ENCODE results near the gene PCED1B.
"Not testable (repeated sequence)": the region's sequence is repeated elsewhere in the genome, so short reads cannot be mapped to it uniquely, and the experiment has no call there.

PCED1B gene

DNA sequence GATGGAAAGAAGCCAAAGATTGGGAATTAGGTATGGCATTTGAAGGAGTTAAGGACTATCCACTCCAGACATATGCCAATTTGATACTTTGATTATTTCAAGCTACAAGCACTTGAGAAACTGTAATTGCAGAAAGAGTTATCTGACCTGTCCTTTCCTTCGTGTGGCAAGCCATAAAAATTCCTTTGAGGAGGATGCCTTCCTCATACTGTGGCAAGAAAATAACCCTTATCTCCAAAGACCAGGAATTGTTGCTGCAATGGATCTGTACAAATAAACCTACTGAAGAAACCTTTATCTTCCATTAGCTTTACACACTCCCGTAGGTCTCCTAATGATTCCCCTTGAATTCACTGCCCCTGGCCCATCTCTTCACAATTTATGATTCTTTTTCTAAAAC is 165.4 kb downstream of the PCED1B start:
- DNase-seq = no peak

DNA sequence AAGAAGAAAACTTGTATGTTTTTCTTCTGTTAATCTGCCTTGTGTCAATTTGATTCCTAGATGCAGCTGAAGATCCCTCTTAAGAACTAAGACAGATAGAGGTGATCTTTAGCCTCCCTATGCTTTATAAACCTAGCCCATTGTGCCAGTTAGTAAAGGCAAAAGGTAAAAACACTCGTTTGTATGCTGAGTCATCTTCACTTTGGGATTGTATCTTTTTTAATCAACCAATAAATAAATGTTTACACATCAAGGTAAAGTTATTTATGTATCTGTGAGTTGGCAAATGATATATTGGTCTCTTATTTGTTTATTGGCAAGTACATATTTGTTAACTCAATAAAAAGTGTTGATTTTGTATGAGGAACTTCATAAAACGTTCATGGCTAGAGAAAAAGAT is 166.2 kb downstream of the PCED1B start:
- DNase-seq = no peak

DNA sequence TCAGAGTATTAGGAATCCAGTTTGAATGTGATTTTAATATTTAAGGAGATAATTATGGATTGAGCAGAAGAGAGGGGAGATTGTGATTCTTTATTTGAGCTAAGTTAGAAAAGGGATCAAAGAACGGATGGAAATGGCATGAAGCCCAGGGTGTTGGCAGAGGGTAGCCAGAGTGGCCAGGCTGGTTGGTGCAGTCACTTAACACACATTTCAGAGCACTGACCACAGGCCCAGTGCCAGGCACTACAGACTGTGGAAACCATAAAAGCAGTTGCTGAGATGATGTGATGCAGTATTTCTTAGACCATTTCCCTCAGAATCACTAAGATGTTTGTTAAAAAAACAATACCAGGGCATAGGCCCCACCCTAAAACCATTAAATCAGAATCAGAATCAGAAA is 168.0 kb downstream of the PCED1B start:
- no peak for DNase-seq

DNA sequence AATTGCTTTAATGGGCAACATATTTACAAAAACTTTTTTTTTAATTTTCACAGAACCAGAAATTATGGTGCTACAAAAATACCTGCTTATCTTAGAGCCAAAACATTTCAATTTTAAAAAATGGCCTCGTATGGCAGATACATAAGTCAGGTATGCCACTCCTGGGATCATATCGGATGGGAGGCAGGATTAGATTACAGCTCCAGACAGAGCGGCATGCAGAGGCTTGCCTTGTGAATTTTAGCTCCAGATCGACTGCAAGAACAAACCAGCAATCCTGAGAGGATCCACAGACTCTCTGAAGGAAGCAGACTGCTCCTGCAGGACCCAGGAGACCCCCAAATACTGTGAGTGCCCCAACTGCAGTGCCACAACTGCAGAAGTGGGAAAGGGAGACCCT is 169.7 kb downstream of the PCED1B start:
- no peak for DNase-seq

DNA sequence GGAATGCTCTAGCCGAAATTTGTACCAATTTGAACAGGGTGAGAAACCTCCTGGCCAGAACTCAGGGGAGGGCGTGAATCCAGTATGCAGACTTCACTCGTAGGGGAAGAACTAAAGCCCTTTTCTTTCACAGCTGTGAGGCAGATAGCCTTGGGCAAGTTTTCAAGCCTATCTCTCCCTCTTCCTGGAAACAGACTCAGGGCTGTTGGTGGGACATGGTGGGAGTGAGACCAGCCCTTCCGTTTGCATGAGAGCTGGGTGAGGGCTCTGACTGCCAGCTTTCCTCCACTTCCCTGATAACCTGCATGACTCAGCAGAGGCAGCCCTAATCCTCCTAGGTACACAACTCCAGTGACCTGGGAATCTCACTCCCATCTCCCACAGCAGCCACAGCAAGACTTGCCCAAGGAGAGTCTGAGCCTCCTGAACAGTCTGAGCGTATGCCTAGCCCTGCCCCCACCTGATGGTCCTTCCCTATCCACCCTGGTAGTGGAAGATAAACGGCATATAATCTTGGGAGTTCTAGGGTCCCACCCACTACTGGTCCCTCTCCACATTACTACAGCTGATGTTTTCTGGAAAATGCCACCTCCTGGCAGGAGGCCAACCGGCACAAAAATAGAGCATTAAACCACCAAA is 170.4 kb downstream of the PCED1B start:
- no peak for DNase-seq

DNA sequence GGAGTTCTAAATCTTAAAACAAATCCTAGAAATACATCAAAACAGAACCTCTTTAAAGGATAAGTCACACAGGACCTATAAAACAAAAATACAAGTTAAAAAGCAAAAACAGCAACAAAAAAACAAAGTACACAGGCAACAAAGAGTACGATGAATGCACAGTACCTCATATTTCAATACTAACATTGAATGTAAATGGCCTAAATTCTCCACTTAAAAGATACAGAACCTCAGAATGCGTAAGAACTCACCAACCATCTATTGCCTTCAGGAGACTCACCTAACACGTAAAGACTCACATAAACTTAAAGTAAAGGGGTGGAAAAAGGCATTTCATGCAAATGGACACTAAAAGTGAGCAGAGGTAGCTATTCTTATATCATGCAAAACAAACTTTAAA is 172.5 kb downstream of the PCED1B start:
- no peak for DNase-seq

DNA sequence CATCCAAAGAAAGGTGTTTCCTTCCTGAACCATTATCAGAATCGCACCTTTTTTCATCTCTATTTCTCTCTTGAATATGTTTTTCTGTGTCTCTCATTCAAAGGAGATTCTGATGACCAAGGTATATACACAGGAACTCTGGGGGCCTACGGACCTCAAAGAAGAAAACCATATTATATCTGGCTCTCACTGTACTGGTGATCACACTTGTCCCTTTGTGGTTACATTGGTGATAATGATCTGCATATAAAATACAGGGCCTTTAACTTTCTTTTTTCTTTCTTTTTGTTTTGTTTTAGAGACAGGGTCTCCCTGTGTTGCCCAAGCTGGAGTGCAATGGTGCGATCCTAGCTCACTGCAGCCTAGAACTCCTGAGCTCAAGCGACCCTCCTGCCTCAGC is 185.5 kb downstream of the PCED1B start:
- DNase-seq = no peak

DNA sequence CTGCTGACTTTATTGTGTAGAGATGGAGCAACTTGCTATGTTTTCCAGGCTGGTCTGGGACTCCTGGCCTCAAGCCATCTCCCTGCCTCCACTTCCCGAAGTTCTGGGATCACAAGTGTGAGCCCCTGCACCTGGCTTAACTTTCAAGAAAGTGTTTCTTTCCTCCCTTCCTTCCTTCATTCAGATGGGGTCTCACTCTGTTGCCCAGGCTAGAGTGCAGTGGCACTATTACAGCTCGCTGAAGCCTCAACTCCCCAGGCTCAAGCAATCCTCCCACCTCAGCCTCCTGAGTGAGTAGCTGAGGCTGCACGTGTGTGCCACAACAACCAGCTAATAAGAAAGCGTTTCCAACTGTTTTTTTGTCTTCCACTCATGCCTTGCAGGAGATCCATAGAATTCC is 186.0 kb downstream of the PCED1B start:
- no peak for DNase-seq

DNA sequence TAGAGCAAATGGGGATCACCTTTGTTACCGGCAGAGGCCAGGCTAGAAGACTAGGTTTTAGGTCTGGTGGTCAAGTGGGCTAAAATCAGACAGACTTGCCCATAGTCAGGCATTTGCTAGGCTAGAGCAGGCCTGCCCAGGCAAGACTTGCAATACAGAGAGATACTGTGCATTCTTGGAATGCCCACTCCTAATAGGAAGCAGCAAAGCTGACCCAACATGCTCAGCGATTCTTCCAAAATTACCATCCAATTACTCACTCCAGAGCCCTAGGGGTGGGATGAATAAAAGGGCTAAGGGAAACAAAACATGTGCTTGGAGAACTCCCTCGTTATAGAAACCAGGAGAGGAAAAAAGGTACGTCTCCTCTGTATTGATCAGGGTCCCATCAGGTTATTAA is 188.2 kb downstream of the PCED1B start:
- no peak for DNase-seq

DNA sequence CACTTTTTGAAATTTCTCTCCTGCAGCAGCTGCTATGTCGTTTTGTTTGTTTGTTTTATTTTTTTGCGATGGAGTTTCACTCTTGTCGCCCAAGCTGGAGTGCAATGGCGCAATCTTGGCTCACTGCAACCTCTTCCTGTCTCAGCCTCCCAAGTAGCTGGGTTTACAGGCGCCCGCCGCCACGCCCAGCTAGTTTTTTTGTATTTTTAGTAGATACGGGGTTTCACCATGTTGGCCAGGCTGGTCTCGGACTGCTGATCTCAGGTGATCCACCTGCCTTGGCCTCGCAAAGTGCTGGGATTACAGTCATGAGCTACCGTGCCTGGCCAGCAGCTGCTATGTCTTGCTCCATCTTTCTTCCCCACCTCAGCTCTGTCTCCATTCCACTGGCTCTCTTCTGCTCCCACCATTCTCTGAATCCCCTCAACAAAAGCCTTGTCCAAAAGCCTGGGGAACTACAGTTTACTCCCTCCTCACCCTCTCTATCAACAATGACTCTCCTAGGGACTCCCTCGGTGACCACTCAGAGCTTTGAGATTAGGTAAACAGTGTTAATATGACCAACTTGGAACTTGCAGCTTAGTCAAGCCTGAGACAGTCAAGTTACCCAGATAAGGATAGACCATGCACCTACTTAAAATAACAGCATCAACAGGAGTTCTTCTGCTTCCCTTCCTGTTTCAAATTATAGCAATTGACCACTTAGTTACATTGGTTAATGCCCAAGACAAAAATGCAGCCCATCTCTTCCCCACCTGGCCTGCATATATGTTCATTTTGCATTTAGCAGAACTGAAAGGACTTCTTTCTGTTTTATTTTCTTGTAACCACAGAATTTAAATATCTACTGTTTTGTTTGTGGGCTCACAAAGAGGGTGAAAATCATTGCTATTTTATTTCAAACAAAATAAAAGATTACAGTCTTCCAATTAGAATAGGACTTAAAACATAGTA is 189.4 kb downstream of the PCED1B start:
- no peak for DNase-seq

DNA sequence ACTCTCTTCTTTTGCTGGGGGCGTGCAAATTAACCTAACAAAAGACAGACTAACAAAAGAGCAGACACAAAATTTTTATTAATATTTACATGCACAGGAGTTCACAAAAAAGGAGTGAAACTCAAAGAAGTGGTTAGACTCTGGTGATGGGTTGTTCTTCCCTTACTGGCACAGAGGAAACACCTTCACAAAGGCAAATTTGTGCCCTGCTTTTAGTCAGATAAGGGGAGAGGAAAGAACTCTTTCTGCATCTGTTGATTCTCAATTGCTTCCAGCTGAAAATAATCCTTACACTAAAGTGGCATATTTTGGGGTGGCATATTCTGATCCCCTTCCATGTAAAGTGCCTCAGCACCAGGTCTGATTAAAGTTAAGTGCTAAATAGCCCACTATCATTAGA is 190.5 kb downstream of the PCED1B start:
- no peak for DNase-seq

DNA sequence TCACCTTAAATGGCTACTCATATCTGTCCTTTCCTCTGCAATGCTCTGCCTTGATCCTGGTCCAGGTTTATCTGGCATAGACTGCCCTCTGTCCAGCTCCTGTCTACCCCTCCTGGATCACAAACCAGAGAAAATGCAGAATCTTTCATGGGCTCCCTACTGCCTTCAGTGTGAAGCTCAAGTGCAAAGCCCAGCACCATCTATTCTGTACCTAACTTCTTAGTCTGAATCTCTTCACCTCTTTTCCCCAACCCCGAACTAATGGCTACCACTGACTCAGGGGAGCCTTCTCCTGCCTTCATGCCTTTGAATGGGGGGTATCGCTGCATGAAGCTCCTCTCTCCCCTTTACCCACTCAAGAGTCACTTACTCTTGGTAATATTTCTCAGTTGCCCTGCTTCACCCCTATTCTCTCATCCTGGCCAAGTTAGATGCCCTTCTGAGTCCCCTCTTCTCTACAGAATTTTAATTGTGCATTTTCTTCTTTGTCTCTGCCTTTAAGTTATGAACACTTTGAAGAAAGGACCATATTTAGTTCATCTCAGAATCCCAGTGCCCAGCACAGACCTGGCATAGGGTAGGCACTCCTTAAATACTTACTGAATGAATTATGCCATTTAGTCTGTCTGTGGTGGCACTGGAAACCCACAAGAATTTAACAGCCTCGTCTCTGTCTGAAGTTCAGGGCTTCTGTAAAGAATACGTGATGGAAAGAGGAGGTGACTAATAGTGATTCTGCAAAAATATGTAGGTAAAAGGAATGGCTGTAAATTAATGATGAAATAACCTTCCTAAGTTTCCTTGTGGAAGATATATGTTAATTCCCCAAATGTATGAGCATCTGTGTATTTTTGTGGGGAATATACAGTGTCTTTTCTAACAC is 191.6 kb downstream of the PCED1B start:
- DNase-seq = peak; percentile 32 to 35

DNA sequence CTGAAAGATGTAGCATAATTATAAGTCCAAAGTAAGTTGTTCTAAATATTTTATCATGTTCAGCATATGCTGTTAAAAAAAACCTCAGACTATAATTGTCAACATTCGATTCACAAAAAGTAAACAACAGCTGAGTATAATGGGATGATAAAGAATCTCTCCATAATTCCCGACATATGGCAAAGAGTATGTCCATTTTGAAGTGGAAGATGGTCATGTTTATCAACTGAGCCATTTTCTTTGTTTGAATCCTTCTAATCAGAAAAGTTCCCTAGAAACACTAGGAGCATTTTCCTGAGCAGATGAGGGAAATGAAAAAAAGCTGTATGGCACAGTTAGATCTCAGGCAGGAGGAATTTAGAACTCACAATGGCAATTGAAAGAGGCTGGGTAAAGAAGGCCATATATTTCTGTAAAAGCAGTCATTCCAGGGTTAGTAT is 192.4 kb downstream of the PCED1B start:
- DNase-seq = no peak

DNA sequence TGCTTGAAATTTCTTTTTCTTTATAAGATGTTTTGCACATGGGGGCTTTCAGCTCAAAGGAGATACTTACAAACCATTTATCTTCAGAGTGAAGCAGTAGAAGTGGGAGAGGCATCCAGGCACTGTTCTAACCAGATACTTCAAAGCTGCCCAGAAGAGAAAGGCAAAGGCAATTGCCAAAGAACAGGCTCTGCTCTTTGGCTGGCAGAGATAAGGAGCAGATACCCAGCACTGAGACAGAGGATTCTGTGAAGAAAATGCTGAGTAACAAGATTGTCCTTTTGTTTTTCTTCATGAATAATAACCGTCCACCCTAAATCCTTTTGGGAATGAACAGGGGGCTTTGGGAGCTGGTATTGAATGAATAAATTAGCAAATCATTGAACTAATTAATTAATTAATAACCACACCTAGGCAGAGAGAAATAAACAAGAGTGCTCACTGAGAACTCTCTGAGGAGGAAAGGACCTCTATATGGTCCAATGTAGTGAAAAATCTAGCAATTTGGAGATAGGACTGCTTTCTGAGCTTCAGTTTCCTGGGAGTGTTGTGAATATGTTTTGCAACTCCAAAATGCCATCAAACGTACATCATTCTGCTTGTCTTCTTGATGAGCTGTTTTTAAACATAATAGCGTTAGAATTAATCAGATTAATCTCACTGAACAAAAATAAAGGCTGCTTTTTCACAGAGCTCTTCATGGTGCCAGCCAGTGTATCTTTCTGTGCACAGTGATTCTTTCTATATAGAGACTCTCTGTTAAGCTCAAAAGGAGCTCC is 193.2 kb downstream of the PCED1B start:
- no peak for DNase-seq

DNA sequence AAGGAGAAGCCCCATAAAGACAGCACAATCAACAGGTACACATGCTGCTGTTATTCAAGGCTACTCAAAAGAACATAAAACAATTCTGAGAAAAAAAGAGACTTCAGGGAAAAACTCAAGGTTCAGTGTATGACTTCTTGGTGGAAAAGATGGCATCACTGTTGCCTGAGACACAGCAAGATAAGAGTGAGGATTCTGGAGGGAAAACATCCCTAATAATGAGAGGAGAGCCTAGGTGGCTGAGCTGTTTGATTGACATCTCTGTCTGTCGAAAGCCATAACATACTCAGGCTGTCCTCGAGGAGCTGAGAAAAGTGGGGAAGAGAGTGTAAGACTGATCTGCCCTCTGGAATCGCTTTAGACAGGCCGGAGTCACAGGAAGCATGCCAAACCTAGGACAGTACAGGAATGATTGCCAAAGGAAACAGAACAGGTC is 193.8 kb downstream of the PCED1B start:
- DNase-seq = no peak

DNA sequence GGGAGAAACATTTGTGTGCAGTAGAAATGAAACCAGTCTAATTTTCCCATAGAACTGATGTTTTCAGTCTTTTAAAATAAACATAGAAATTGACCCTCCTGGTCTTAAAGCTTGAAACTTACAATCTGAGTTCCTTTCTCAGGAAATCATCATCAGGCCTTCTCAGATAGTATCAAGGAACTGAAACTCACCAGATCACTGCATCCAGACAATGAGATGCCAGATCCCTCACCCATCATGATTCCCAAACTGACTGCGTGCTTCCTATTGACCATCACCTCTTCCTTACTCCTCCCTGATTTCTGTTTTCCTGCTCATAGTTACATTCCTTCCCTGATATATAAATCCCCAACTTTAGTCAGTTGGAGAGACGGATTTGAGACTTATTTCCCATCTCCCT is 195.3 kb downstream of the PCED1B start:
- no peak for DNase-seq

DNA sequence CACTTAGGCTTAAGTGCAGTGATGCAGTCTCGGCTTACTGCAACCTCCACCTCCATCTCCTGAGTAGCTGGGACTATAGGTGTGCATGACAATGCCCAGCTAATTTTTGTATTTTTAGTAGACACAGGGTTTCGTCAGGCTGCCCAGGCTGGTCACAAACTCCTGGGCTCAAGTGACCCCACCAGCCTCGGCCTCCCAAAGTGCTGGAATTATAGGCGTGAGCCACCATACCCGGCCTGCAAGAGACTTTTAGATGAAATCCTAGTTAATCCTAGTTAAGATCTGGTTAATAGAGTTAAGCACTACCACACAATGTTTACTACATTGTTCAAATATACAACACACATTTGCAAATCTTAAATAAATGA is 196.8 kb downstream of the PCED1B start:
- DNase-seq = no peak

DNA sequence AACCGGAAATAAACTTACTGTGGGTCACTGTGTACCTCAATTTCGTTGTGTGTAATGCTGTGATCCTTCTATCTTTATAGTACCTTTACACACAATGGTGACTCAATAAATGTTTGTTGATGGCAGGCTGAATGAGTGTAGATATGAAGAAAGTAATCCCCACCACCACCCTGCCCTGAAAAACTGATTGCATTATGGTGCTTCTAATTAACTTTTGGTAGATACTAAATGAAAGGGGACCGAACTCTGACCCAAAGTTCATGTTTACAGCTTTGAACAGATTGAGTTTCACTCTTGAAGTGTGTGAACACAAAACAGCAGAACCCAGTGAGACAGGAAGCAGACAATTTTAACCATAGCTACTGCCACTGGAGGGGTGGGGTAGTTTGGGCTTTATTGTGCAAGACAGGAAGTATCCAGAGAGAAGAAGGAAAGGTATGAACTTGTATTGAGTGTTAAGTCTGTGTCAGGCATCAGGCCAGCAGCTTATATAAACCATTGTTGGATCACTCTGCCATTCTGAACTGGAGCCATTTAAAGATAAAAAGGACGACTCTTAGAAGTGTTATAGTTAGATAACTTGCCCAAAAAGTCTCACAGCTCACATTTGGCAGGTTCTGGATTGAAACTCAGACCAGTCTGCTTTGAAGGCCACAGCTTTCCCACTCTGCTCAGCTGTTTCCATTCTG is 197.3 kb downstream of the PCED1B start:
- peak; percentile 51 to 57 for DNase-seq

DNA sequence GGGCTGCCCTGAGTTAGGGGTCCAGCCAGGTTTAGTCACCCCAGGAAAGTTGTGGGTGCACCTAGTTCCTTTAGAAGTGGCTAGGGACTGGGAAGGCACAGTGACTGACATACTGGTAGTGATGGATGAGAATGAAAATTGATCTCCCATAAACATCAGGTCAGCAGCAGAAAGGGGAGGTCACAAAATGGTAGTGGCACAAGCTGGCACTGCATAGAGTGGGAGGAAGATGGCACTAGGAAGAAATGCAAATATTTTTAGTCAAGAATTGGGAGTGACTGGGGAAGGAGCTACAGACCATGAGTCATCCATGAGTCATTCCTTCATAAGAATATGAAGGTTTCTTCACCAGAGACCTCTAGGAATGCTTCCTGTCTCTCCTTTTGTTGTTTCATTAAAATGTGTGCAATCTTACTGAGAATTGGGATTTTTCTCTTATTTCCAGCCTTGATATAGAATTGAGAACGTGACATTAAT is 198.6 kb downstream of the PCED1B start:
- DNase-seq = peak; percentile 31 to 45

DNA sequence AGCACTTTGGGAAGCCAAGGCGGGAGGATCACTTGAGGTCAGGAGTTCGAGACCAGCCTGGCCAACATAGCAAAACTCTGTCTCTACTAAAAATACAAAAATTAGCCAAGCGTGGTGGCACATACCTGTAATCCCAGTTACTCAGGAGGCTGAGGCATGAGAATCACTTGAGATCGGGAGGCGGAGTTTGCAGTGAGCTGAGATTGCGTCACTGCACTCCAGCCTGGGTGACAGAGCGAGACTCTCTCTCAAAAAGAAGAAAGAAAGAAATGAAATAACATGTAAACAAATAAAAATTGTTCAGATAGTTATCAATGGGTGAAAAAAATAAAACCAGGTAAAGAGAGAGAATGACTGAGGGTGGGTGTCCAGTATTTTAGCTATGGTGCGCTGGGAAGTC is 200.3 kb downstream of the PCED1B start:
- not testable (repeated sequence) for DNase-seq

DNA sequence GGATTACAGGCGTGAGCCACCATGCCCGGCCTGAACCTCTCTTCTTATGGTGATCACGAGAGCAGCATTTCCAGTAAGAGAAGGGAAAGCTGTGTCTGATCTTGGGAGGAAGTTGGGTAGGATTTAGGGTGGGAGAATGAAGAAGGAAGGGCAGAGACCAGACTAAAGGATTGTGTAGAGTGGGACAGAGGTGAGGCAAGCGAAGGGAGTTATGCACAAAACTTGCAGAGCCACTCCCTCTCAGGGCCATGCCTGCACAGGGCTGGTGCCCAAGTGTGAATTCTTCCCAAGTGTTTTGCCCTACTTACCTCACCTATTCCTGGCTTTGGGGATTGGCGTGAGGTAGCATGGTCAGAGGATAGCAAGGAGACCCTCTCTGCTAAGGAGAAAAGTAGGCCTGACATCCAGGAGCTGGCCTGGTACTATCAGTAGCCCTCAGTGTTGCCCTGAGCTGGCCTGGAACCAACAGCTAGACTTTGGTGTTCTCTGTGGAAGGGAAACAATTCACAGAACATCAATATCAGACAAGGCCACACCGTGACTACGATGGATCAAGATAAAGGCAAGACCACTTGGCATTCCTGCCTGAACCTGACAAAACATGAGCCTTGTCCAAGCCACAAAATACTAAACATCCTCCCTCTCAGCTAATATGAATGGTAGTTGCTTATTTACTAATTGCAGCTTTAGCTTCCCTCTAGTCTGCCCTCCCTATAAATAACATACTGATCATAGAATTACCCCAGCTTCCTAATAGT is 201.3 kb downstream of the PCED1B start:
- DNase-seq = no peak
